A549 (cell line): ENCODE measurements around the gene ADAMTSL3.

Experiments
- NR3C1 ChIP-seq: fragments of >200 bp; sonication (Bioruptor Twin); formaldehyde crosslinking; IDR thresholded peaks from 3 replicates; pipeline ENCODE4 v1.6.1; 2017
- PBX3 ChIP-seq: IDR thresholded peaks from 2 replicates; pipeline ENCODE4 v1.6.1; 2012
- TF ChIP-seq, protein P1 (sequence below): fragments of >200 bp; sonication (Bioruptor Twin); formaldehyde crosslinking; IDR thresholded peaks from 3 replicates; pipeline ENCODE4 v1.5.1; 2016

- no peak for TF ChIP-seq NR3C1
- TF ChIP-seq, protein P1, sequence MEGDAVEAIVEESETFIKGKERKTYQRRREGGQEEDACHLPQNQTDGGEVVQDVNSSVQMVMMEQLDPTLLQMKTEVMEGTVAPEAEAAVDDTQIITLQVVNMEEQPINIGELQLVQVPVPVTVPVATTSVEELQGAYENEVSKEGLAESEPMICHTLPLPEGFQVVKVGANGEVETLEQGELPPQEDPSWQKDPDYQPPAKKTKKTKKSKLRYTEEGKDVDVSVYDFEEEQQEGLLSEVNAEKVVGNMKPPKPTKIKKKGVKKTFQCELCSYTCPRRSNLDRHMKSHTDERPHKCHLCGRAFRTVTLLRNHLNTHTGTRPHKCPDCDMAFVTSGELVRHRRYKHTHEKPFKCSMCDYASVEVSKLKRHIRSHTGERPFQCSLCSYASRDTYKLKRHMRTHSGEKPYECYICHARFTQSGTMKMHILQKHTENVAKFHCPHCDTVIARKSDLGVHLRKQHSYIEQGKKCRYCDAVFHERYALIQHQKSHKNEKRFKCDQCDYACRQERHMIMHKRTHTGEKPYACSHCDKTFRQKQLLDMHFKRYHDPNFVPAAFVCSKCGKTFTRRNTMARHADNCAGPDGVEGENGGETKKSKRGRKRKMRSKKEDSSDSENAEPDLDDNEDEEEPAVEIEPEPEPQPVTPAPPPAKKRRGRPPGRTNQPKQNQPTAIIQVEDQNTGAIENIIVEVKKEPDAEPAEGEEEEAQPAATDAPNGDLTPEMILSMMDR, result no peak
- TF ChIP-seq PBX3, result no peak
Measured at GRCh38 chr15:83897037-83897436, 243.1 kb downstream of the ADAMTSL3 start.
